Measurements from ENCODE around the gene PLAAT3. TPM values are rescaled to one million over a fixed set of nuclear protein-coding genes. Genes with fewer than 3 reads are reported as not detected.
"Not testable (repeated sequence)": the region's sequence is repeated elsewhere in the genome, so short reads cannot be mapped to it uniquely, and the experiment has no call there.

PLAAT3 gene
- total RNA-seq, 1 donor: 2.8 TPM

DNA sequence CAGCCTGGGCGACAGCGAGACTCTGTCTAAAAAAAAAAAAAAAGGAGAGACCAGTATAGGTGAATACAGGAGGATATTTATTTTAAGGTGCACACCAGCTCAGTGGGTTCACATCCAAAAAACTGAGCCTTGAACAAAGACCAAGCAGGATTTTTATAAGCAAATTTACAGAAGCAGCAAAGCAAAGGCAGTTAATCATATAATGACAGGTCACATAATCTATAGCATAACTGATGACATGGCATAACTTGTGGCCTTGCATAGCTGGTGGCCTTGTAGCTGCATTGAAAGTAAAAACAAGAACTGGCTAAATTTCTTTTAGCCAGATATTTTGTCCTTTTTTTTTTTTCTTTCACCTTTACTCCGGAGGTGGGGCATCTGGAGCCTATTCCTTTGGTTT is 2.7 kb upstream of the PLAAT3 start:
- Histone ChIP-seq H3K4me1 (ENCODE audit: insufficient read depth, low read length) (peaks cover 67% of the 10 kb centered on the region), H3K27me3 (ENCODE audit: insufficient read depth, low read length) (peaks cover 11% of the 10 kb centered on the region), H3K4me3 (ENCODE audit: low read length) (no peak overlapping the region), H3K9me3 (ENCODE audit: low read depth, low read length) (no peaks in the 10 kb centered on the region)

DNA sequence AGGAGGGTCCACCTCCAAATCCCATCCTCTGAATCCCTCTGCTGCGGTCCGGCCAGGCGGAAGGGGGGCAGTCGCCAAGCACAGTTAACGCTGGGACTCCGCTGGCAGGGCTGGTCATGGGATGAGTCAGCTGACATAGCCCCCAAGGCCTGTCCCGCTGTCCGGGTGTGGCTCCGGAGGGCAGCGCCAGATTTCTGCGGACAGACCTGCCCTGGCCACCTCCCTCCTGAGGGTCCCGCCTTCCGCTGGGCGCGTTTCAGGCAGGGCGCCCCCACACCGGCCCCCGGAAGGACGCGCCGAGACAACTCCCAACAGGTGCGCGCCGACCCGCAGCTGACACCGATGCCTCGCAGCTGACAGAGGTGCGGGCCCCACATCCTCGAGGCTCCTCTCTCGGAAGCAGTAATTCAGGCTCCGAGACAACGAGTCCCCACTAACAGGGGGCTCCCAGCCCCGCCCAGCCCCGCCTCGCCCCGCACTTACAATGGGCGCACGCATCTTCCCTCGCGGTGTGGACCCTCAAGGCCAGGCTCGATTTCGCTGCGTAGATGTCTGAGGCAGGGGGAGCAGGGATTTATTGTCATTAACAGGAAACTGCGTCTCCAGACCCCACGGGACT is 607 bp downstream of the PLAAT3 start:
- Histone ChIP-seq H3K27me3 (ENCODE audit: insufficient read depth, low read length) (peaks cover 11% of the 10 kb centered on the region), H3K4me1 (ENCODE audit: insufficient read depth, low read length) (peaks cover 50% of the 10 kb centered on the region), H3K4me3 (ENCODE audit: low read length) (peak overlapping the region; percentile 52), H3K9me3 (ENCODE audit: low read depth, low read length) (no peaks in the 10 kb centered on the region)

DNA sequence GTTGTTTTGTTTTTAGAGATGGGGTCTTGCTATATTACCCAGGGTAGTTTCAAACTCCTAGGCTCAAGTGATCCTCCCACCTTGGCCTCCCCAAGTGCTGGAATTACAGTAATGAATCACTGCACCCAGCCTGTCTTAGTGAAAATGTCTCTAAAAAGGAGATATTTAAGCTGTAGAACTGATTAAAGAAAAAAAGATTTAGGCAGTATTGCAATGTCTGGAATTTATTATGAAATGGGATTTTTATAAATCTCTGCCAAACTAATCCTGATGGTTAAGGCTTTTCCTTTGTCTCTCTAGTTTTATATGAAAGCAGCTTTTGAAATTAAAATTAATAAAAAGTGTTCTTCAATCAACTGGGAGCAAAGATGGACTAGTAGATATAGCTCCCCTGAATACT is 2.1 kb downstream of the PLAAT3 start:
- H3K27me3 ChIP-seq (ENCODE audit: insufficient read depth, low read length): peaks cover 11% of the 10 kb centered on the region
- no peaks in the 10 kb centered on the region for H3K9me3 ChIP-seq (ENCODE audit: low read depth, low read length)
- no peak overlapping the region for H3K4me3 ChIP-seq (ENCODE audit: low read length)
- peaks cover 35% of the 10 kb centered on the region for H3K4me1 ChIP-seq (ENCODE audit: insufficient read depth, low read length)

DNA sequence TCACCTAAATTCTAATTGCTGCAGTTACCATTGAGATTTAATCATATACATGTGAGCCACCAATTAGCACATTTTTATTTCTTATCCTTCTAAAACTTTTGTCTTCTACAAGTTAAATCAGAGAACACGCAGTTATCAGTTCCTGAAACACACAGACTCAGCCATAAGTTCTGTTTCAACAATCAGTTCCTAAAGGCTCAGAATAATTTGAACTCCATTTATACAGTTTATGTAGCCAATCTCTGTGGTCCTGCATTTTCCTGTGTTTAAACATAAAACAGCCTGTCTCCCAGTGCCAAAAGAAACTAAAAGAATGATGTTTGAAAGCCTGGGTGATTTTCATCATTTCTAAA is 2.9 kb downstream of the PLAAT3 start:
- Histone ChIP-seq H3K4me3 (ENCODE audit: low read length) (no peak overlapping the region), H3K4me1 (ENCODE audit: insufficient read depth, low read length) (peaks cover 33% of the 10 kb centered on the region), H3K27me3 (ENCODE audit: insufficient read depth, low read length) (peaks cover 11% of the 10 kb centered on the region), H3K9me3 (ENCODE audit: low read depth, low read length) (no peaks in the 10 kb centered on the region)

DNA sequence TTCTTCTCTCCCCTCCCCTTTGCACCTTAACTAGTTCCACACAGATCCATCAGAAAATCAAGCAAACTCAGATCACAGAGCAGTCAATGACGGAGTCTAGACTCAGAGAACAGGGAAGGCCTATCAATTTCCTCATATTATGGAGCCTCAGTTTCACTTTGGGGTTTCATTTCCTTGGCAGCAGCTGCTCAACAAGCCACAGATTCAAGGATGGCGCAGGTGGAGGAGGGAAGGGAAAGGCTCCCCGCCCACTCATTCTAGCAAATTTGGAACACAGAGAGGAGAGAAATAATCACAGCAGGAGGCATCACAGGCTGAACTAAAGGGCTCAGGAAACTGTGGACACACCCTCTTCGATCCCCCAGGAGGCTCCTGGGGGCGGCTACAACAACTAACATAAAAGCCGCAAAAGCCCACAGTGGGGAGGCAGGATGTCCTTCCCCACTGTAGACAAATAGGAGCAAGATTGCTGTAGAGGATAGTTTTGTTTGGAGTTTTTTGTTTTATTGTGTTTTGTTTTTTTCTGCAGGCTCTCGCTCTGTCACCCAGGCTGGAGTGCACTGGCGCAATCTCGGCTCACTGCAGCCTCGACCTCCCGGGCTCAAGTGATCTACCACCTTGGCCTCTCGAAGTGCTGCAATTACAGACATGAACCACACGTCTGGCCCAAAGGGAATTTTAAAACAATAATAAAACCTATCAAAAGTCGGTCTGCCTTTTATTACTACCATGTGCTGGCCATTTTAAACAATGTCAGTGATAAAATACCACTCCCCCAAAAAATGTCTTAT is 3.4 kb downstream of the PLAAT3 start:
- no peaks in the 10 kb centered on the region for H3K9me3 ChIP-seq (ENCODE audit: low read depth, low read length)
- no peak overlapping the region for H3K4me3 ChIP-seq (ENCODE audit: low read length)
- peaks cover 33% of the 10 kb centered on the region for H3K4me1 ChIP-seq (ENCODE audit: insufficient read depth, low read length)
- H3K27me3 ChIP-seq (ENCODE audit: insufficient read depth, low read length): peaks cover 11% of the 10 kb centered on the region

DNA sequence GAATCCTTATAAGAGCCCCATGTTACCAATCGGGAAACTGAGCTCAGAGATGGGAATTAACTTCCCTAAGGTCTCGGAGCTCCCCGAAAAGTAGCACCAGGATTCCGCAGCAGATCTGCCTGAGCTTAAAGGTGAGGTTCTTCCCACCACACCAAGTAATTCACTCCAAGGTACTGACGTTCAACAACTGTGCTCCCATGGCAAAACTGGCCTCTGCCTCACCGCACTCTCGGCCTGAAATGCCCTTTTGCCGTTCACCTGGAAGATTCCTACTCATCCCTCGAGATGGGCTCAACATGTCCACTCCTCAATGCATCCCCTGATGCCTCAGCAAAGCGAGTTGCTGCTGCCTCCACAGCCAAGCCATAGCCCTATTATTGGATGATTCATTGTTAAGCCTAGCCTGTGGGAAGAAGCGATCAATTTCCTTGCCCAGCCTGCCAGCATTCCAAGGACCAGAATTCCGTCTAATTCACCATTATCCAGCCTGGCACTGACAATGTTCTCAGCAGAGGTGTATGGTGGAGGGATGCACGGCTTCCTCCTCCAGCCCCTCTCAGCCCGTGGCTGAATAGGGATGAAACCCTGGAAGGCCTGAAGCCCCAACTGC is 4.2 kb downstream of the PLAAT3 start:
- Histone ChIP-seq H3K9me3 (ENCODE audit: low read depth, low read length) (no peaks in the 10 kb centered on the region), H3K4me1 (ENCODE audit: insufficient read depth, low read length) (peaks cover 33% of the 10 kb centered on the region), H3K27me3 (ENCODE audit: insufficient read depth, low read length) (peaks cover 11% of the 10 kb centered on the region), H3K4me3 (ENCODE audit: low read length) (no peak overlapping the region)

DNA sequence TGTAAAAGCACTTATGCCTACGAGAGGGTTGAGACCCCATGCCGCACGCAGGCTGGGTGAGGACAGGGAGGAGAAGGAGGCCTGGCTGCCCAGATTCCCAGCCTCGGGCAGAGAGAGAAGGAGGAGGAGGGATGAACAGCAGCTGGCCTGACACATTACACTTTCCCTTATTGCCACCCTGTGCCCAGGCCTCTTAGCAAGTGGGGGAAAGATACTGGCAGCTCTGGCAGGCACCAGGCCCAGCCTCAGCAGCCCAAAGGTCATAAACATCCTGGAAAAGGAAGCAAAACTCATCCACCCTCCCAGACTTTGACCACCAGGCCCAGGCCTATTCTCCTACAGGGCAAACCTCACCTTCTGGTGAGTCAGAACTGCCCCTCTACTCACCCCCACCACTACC is 4.7 kb downstream of the PLAAT3 start:
- Histone ChIP-seq H3K4me1 (ENCODE audit: insufficient read depth, low read length) (peaks cover 30% of the 10 kb centered on the region), H3K27me3 (ENCODE audit: insufficient read depth, low read length) (peaks cover 11% of the 10 kb centered on the region), H3K9me3 (ENCODE audit: low read depth, low read length) (no peaks in the 10 kb centered on the region), H3K4me3 (ENCODE audit: low read length) (no peak overlapping the region)

DNA sequence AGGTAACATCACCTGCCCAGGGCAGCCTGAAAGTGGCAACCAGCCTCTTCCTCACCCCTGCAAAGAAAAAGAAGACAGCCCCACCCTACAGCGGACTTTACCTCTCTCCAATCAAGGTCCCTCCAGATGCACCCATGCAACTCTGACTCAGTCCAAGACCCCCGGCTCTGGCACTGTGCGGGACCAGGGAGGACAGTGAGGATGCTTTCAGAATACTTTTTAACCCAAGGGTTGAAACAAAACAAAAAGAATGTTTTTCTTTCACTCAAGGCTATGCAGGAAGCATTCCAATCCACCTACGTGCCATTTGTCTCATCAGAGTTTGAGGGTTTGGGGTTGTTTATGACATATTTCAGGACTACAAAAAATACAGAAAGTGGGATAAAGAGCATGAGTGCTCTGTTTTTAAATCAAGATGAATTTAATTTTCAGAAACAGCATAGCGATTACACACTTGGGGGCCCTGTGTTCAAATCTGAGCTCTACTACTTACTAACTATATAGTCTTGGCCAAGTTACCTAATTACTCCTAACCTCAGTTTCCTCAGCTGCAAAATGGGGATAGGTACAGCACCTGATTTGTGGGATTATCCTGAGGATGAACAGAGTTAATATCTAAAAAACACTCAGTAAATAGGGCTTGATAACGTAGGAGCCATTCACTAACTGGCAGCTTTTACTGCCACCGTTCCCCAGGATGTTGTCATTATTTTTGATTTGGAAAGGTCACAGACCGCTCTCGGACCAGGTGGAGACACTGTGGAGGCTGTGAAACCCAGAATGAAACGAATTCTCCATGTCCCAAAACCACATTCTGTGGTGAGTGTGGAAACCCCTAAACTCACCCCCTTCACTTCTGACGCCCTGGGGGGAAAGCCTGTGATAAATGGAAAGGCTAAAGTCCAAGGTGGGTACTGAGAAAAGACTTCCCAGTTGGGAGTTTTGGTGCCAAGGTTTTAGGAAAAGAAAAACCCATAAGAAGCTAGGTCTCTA is 5.6 kb downstream of the PLAAT3 start:
- Histone ChIP-seq H3K27me3 (ENCODE audit: insufficient read depth, low read length) (peaks cover 8% of the 10 kb centered on the region), H3K9me3 (ENCODE audit: low read depth, low read length) (no peaks in the 10 kb centered on the region), H3K4me3 (ENCODE audit: low read length) (no peak overlapping the region), H3K4me1 (ENCODE audit: insufficient read depth, low read length) (peaks cover 21% of the 10 kb centered on the region)

DNA sequence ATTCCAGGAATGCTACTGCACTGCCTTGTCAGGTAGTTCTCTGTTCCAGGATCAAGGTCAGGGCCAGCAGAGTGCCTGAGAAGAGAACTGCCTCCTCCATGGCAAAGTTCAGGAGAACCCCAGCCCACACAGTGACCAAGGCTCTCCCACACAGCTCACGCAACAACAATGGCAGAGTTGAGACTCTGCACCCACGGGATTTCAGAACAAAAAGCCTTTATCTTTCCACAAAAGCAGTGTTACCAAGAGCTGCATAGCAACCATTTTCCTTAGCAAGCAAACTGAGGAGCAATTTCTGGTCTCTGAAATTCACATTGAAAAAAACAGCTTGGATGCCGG is 11.1 kb downstream of the PLAAT3 start:
- no peak overlapping the region for H3K4me3 ChIP-seq (ENCODE audit: low read length)
- no peaks in the 10 kb centered on the region for H3K4me1 ChIP-seq (ENCODE audit: insufficient read depth, low read length)
- no peaks in the 10 kb centered on the region for H3K27me3 ChIP-seq (ENCODE audit: insufficient read depth, low read length)
- H3K9me3 ChIP-seq (ENCODE audit: low read depth, low read length): no peaks in the 10 kb centered on the region

DNA sequence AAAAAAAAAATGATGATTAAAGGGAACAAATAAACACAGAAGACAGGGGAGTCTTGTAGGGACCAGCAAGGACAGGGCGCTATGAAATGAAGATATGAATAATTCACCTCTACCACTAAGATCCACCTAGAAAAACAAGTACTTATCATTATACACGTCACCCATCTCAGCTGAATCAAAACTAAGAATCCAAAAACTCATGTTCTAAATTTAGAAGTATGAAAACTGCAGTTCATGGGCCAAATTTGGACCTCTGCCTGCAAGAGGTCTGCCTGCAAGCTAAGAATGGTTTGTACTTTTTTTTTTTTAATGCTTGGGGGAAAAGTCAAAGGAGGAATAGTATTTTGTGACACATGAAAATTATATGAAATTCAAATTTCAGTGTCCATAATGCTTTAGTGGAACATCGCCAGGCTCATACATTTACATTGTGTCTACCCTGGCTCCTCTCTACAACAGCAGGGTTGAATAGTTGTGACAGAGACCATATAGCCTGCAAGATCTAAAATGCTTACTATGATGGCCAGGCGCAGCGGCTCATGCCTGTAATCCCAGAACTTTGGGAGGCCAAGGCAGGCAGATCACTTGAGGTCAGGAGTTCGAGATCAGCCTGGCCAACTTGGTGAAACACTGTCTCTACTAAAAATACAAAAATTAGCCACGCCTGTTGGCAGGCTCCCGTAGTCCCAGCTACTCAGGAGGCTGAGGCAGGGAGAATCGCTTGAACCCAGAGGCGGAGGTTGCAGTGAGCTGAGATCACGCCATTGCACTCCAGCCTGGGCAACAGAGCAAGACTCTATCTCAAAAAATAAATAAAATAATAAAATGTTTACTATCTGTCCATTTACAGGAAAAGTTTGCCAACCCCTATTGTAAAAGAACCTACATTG is 11.7 kb downstream of the PLAAT3 start:
- not testable (repeated sequence) for H3K27me3 ChIP-seq (ENCODE audit: insufficient read depth, low read length); H3K4me1 ChIP-seq (ENCODE audit: insufficient read depth, low read length); H3K4me3 ChIP-seq (ENCODE audit: low read length); H3K9me3 ChIP-seq (ENCODE audit: low read depth, low read length)

DNA sequence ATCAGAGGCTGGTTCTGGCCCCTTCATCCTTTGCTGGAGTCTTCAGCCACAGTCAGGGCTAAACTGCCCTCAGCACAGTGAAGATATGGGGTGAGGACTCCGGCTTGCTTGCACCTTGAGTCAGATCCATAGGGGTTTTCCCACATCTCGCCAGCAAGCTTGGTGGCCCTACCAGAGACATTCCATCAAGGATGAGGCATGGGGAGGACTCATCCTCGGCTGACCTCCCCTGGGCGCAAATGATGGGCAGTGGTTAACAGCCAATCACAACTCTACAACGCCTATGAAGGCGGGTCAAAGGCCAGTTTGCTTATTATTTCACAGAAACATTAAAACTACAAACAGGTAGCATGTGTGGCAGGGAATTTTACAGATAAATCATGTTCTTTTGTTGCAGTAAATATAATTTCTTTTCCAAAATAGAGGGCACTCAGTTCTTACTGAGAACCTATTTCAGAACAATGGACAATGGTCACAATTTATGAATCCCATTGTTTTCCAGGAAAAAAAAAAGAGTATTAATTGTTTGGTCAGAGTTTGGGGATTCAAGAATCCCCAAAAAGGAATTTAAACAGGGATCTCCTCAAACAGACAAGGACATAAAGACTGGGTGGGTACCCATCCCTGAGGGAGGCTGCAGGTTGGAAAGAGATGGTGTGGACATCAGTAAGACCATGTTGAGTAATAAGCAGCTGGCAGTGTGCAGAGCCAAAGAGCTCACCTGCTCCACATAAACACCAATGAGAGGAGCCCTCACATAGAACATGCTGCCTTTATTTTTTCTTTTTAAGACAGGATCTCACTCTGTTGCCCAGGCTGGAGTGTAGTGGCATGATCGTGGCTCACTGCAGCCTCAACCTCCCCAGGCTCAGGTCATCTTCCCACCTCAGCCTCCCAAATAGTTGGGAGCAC is 14.8 kb downstream of the PLAAT3 start:
- no peaks in the 10 kb centered on the region for H3K27me3 ChIP-seq (ENCODE audit: insufficient read depth, low read length)
- H3K9me3 ChIP-seq (ENCODE audit: low read depth, low read length): no peaks in the 10 kb centered on the region
- no peaks in the 10 kb centered on the region for H3K4me1 ChIP-seq (ENCODE audit: insufficient read depth, low read length)
- no peak overlapping the region for H3K4me3 ChIP-seq (ENCODE audit: low read length)

DNA sequence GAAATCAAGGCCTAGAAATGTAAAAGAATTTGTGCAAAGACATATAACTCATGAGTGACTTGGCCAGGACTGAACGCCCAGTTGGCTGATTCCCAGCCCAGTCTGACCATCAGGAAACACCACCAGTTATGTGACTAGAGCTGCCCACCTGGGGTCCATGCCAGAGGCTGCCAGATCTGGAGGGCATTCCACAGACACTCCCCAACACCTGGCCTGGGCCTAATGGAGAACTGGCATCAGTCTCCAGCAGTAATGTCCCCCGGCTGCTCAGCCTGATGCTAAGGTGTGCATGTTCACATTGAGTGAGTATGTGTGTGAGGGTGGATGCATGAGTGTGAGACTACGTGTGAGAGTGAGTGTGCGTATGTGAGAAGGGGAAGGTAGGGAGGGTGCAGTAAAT is 15.7 kb downstream of the PLAAT3 start:
- H3K9me3 ChIP-seq (ENCODE audit: low read depth, low read length): no peaks in the 10 kb centered on the region
- H3K4me3 ChIP-seq (ENCODE audit: low read length): no peak overlapping the region
- no peaks in the 10 kb centered on the region for H3K4me1 ChIP-seq (ENCODE audit: insufficient read depth, low read length)
- no peaks in the 10 kb centered on the region for H3K27me3 ChIP-seq (ENCODE audit: insufficient read depth, low read length)

DNA sequence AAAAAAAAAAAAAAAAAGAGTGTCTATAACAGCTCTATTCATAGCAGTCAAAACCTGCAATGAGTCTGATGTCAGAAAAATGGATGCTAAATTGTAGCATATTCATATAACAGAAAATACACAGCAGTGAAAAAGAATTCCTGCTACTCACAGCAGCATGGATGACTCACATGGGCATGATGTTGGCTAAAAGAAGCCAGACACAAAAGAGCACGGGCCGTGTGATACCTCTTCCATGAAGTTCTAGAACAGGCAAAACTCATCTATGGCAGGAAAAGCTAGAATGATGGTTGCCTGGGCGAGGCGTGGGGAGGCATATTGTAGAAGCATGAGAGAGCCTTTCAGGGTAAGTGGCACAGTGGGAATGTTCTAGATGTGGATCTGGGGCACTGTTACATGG is 18.9 kb downstream of the PLAAT3 start:
- H3K4me1 ChIP-seq (ENCODE audit: insufficient read depth, low read length): no peaks in the 10 kb centered on the region
- H3K27me3 ChIP-seq (ENCODE audit: insufficient read depth, low read length): no peaks in the 10 kb centered on the region
- H3K4me3 ChIP-seq (ENCODE audit: low read length): no peak overlapping the region
- H3K9me3 ChIP-seq (ENCODE audit: low read depth, low read length): no peaks in the 10 kb centered on the region

Data from mononuclear cell (primary cell).